GM12874 (cell line): ENCODE data around the gene MYL11.

ENCODE experiments used
- CTCF ChIP-seq: IDR thresholded peaks from 2 replicates; pipeline ENCODE4 v1.5.1; 2011; ENCODE audit warnings: low read depth, mild to moderate bottlenecking, control low read depth, low read length, moderate library complexity; ENCODE audit not compliant: insufficient read depth

Gene MYL11

DNA sequence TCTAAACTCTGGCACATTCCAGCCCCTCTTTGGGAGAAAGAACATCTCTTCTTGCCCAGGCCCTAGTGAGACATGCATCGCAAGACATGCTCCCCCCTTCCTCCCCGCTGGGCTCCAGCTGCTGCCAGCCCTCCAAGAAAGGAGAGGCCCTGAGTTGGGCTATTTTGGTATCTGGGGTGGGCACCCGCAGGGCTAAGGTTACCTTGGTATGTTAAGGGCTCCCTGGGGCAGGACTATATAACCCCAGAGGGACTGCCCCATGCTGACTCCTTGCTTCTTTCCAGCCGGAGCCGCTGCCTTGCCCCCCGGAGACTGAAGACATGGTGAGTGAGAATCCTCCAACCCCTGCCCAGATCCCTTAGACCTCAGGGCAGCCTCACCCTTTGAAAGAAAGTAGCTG, at the start of gene MYL11:
MYL11 (plus strand) TSS at position 265 of the 400 bp plus-strand sequence; CDS start at position 321, 56 bp downstream.
- no peak for TF ChIP-seq CTCF

- no peak for TF ChIP-seq CTCF
Measured at GRCh38 chr16:30335598-30336474, 38.8 kb upstream of the MYL11 start.

- no peak for TF ChIP-seq CTCF
Measured at GRCh38 chr16:30340621-30341020, 34.0 kb upstream of the MYL11 start.

- TF ChIP-seq CTCF, result no peak
Measured at GRCh38 chr16:30342751-30343490, 31.7 kb upstream of the MYL11 start.

DNA sequence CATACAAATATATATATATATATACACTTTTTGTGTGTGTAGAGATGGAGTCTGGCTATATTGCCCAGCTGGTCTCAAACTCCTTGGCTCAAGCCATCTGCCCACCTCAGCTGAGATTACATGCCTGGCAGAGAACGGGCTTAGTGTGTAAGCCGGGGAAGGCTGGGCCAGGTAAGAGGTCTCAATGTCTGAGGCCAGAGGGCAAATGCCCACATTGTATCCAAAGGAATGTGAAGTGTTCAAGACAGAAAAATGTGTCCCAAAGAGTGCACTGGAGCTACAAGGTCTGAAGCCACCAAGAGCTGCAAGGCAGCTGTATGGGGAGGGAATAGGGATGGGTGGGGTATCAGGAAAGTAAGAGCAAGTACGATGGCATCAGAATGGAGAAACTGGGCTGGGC, 28.3 kb upstream of the MYL11 start:
- TF ChIP-seq CTCF, result no peak

- no peak for TF ChIP-seq CTCF
Measured at GRCh38 chr16:30348113-30348512, 26.5 kb upstream of the MYL11 start.

- no peak for TF ChIP-seq CTCF
Measured at GRCh38 chr16:30348929-30349328, 25.7 kb upstream of the MYL11 start.
